ENCODE results near the gene TDRD7.

- no peak for TF ChIP-seq CTCF (conservative IDR thresholded peaks at IDR 0.05)
- no peak for TF ChIP-seq ZFX (IDR thresholded peaks at IDR 0.05)
These were observed 76.0 kb downstream of the TDRD7 start for GRCh38 chr9:97487861-97488260.

Measured in C4-2B (cell line).